MM.1S (cell line): Measurements from ENCODE around the gene LAPTM4A.
A peak's percentile ranks its signal among the peaks of the same experiment; 100 is the strongest.

Source experiments
- DNase-seq: peaks from one replicate; pipeline ENCODE4 v3.0.0-alpha.2; 2015
- H2AFZ ChIP-seq: fragments of 300-600 bp; sonication (generic); 2 replicates; pipeline ENCODE4 v1.6.0; 2016; ENCODE audit warnings: antibody characterized with exemption, low read length
- H3F3A ChIP-seq: fragments of 300-600 bp; sonication (generic); 2 replicates; pipeline ENCODE4 v1.6.1; 2016; ENCODE audit warnings: mild to moderate bottlenecking, antibody characterized with exemption, low read length, moderate library complexity, mixed read lengths; ENCODE audit not compliant: insufficient read depth
- H3K27ac ChIP-seq: fragments of 300-600 bp; sonication (generic); 2 replicates; pipeline ENCODE4 v1.5.1; 2016; ENCODE audit warnings: mild to moderate bottlenecking, low read length
- H3K27me3 ChIP-seq: fragments of 300-600 bp; sonication (generic); replicated peaks from 2 replicates; pipeline ENCODE4 v1.6.0; 2016; ENCODE audit warnings: low read length; ENCODE audit not compliant: insufficient read depth
- H3K36me3 ChIP-seq: fragments of 300-600 bp; sonication (generic); replicated peaks from 2 replicates; pipeline ENCODE4 v1.6.1; 2016; ENCODE audit warnings: mild to moderate bottlenecking, low read length, mixed read lengths; ENCODE audit not compliant: insufficient read depth
- H3K4me1 ChIP-seq: fragments of 300-600 bp; sonication (generic); 2 replicates; pipeline ENCODE4 v1.6.1; 2016; ENCODE audit warnings: low read length, mixed read lengths
- H3K4me2 ChIP-seq: fragments of 300-600 bp; sonication (generic); 2 replicates; pipeline ENCODE4 v1.6.0; 2016; ENCODE audit warnings: low read depth, low read length
- H3K4me3 ChIP-seq: fragments of 300-600 bp; sonication (generic); 2 replicates; pipeline ENCODE4 v1.5.1; 2016; ENCODE audit warnings: low read length, mixed read lengths
- H3K79me2 ChIP-seq: fragments of 300-600 bp; sonication (generic); 2 replicates; pipeline ENCODE4 v1.6.1; 2016; ENCODE audit warnings: mixed run types, low read length, mixed read lengths
- H3K9ac ChIP-seq: fragments of 300-600 bp; sonication (generic); 2 replicates; pipeline ENCODE4 v1.6.1; 2016; ENCODE audit warnings: low read length, mixed read lengths
- H3K9me2 ChIP-seq: fragments of 300-600 bp; sonication (generic); replicated peaks from 2 replicates; pipeline ENCODE4 v1.6.1; 2016; ENCODE audit warnings: mild to moderate bottlenecking, low read length, mixed read lengths; ENCODE audit not compliant: insufficient read depth
- H3K9me3 ChIP-seq: fragments of 300-600 bp; sonication (generic); replicated peaks from 2 replicates; pipeline ENCODE4 v1.6.1; 2016; ENCODE audit warnings: mild to moderate bottlenecking, low read length, mixed read lengths; ENCODE audit not compliant: insufficient read depth
- H4K20me1 ChIP-seq: fragments of 300-600 bp; sonication (generic); 2 replicates; pipeline ENCODE4 v1.6.1; 2016; ENCODE audit warnings: mild to moderate bottlenecking, low read length, moderate library complexity, mixed read lengths; ENCODE audit not compliant: insufficient read depth
- EZH2 ChIP-seq: fragments of 300-600 bp; sonication (generic); optimal IDR thresholded peaks from 2 replicates; pipeline ENCODE3; 2017; ENCODE audit warnings: low read depth, mild to moderate bottlenecking, antibody characterized with exemption, low read length, mixed read lengths
- EZH2phosphoT487 ChIP-seq: fragments of 300-600 bp; sonication (generic); IDR thresholded peaks from 2 replicates; pipeline ENCODE4 v1.6.1; 2018; ENCODE audit warnings: antibody characterized with exemption, low read length
- TF ChIP-seq, protein P1 (sequence below): fragments of 300-600 bp; sonication (generic); IDR thresholded peaks from 2 replicates; pipeline ENCODE4 v1.5.1; 2016; ENCODE audit warnings: antibody characterized with exemption, low read length, mixed read lengths

The LAPTM4A gene

DNA sequence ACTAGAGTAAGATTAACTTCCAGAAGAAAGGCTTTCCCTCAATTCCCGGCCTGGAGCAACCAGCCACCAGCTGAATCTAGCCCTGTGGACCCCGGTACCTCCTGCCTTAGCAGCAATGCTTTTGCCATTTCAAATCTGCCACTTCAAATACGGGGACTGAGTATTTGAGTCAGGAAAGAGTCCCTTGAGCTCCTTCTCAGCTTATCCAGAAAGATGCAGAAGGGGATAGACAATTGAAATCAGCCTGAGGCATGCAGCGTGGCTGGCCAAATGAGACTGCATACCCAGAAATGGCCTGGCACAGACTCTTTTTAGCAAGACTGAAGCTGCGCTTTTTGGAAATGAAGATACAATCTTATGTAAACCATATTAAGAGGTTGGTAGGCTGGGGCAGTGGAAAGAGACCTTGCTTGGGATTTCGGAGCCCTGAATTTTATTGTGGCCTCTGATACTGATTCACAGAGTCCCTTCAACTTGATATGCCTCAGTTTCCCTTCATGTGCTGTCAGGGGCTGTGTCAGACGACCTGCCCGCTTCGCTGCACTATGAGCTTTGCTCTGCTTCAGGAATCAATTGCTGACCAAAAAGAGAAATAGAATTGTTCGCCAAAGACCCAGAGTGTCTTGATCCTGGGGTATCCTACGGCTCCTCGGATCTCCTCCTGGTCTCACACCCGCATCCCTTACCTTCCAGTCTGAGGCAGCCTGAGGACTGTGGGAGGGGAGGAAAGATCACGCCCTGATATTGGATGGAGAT, 40.0 kb downstream of the LAPTM4A start:
- Histone ChIP-seq H3K27me3 (peaks cover 32% of the 10 kb centered on the region), H3K4me1 (no peaks in the 10 kb centered on the region), H3K79me2 (no peaks in the 10 kb centered on the region), H3K36me3 (no peaks in the 10 kb centered on the region), H3K4me3 (no peak overlapping the region), H3K4me2 (no peak overlapping the region; the same call in 1 of the 2 replicates), H2AFZ (0 out of 2 replicates have a peak overlapping the region, but pooled peaks have one; percentile 41), H3F3A (no peaks in the 10 kb centered on the region), H3K27ac (no peak overlapping the region), H3K9me3 (no peaks in the 10 kb centered on the region), H3K9ac (no peak overlapping the region), H4K20me1 (no peaks in the 10 kb centered on the region), H3K9me2 (no peaks in the 10 kb centered on the region)
- TF ChIP-seq, protein P1, sequence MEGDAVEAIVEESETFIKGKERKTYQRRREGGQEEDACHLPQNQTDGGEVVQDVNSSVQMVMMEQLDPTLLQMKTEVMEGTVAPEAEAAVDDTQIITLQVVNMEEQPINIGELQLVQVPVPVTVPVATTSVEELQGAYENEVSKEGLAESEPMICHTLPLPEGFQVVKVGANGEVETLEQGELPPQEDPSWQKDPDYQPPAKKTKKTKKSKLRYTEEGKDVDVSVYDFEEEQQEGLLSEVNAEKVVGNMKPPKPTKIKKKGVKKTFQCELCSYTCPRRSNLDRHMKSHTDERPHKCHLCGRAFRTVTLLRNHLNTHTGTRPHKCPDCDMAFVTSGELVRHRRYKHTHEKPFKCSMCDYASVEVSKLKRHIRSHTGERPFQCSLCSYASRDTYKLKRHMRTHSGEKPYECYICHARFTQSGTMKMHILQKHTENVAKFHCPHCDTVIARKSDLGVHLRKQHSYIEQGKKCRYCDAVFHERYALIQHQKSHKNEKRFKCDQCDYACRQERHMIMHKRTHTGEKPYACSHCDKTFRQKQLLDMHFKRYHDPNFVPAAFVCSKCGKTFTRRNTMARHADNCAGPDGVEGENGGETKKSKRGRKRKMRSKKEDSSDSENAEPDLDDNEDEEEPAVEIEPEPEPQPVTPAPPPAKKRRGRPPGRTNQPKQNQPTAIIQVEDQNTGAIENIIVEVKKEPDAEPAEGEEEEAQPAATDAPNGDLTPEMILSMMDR, result no peak
- TF ChIP-seq EZH2phosphoT487 (no peak), EZH2 (no peak)
- no peak for DNase-seq

DNA sequence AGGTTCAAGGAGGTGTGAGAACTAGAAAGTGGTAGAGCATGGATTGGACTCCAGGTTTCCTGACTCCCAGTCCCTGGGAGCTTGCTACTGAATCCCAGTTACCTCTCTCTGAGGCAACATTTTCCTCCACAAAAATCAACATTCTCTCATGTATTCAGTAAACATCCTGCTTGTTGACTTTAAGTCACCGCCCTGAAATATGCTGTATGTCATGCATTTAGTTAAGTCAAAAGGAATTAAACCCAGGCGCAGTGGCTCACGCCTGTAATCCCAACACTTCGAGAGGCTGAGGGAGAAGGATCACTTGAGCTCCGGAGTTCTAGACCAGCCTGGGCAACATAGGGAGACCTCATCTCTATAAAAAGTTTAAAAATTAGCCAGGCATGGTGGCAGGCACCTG, 42.7 kb downstream of the LAPTM4A start:
- no peaks in the 10 kb centered on the region for H3K36me3 ChIP-seq
- H3K9ac ChIP-seq, result no peak overlapping the region
- H3K4me3 ChIP-seq, result no peak overlapping the region
- H4K20me1 ChIP-seq, result no peaks in the 10 kb centered on the region
- no peaks in the 10 kb centered on the region for H3K9me2 ChIP-seq
- no peak overlapping the region for H3K27ac ChIP-seq
- TF ChIP-seq, protein P1, result no peak
- TF ChIP-seq EZH2 (no peak), EZH2phosphoT487 (no peak)
- H3F3A ChIP-seq, result no peaks in the 10 kb centered on the region
- H2AFZ ChIP-seq, result no peak overlapping the region
- no peaks in the 10 kb centered on the region for H3K79me2 ChIP-seq
- H3K9me3 ChIP-seq, result no peaks in the 10 kb centered on the region
- no peaks in the 10 kb centered on the region for H3K4me1 ChIP-seq
- peaks cover 29% of the 10 kb centered on the region for H3K27me3 ChIP-seq
- H3K4me2 ChIP-seq, result no peak overlapping the region
- DNase-seq, result no peak

DNA sequence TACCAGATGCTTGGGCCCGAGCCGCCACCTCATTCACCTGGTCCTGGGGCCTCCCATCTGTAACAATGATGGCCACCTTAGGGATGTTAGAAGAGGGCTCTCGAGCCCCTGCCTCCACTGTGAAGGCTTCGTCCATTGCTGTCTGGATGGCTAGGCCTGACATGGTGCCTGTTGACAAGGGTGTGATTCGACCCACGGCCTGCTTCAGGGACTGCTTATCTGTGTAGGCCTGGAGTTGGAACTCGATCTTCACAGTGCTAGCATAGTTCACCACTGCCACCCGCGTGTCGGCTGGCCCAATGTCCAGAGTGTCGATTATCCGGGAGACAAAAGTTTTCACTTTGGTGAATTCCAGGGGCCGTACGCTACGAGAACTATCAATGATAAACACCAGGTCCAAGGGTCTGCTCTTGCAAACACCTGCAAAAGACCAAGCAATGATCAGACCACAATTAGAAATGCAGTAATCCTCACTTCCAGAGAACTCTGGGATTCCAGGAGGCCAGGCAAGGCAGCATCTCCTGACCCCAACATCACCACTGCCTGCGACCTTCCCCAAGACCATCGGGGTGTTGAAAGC, 45.4 kb downstream of the LAPTM4A start:
- no peak for DNase-seq
- Histone ChIP-seq H3K9ac (no peak overlapping the region), H3K36me3 (no peaks in the 10 kb centered on the region), H3K4me3 (no peak overlapping the region), H4K20me1 (no peaks in the 10 kb centered on the region), H2AFZ (no peak overlapping the region), H3K9me3 (no peaks in the 10 kb centered on the region), H3K27me3 (peaks cover 5% of the 10 kb centered on the region; the same call in 1 of the 2 replicates), H3F3A (no peaks in the 10 kb centered on the region), H3K79me2 (no peaks in the 10 kb centered on the region), H3K4me2 (no peak overlapping the region), H3K27ac (no peak overlapping the region), H3K9me2 (no peaks in the 10 kb centered on the region), H3K4me1 (no peaks in the 10 kb centered on the region)
- no peak for TF ChIP-seq EZH2phosphoT487
- TF ChIP-seq, protein P1, result no peak
- TF ChIP-seq EZH2, result no peak
